Measurements from ENCODE around the gene GALNT8.

The GALNT8 gene

DNA sequence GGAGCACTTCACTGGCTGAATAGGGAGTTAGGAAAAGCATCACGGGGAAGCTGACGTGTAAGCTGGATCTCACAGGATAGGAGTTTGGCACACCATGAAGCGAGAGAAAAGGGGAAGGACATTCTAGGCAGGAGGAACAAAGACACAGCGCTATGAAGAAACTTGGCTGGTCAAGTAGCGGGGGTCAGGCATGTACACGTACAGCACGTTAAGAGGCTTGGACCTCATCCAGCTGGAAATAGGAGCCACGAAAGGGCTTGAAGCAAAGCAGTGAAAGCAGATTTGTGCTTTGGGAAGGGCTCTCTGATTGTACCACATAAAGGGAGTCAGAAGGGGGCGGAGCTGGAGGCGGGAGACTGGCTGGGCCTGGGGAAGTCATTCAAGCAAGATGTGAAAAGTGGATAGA is 19.6 kb upstream of the GALNT8 start:
- no peak overlapping the region for H4K5ac ChIP-seq (ENCODE audit: low read length)
- no peak overlapping the region for H2BK120ac ChIP-seq (ENCODE audit: low read depth, low read length)
- H3K9ac ChIP-seq (ENCODE audit: low read length) = no peak overlapping the region
- no peak overlapping the region for H3K4ac ChIP-seq (ENCODE audit: low read depth, low read length)
- H3K23ac ChIP-seq (ENCODE audit: low read length) = no peak overlapping the region
- H3K18ac ChIP-seq (ENCODE audit: low read length) = no peak overlapping the region
- no peak overlapping the region for H4K8ac ChIP-seq (ENCODE audit: low read depth, low read length)
- no peak overlapping the region for H3K4me2 ChIP-seq (ENCODE audit: low read length)
- no peaks in the 10 kb centered on the region for H3K27me3 ChIP-seq (ENCODE audit: insufficient read depth, low read length, poor library complexity)
- no peak overlapping the region for H2BK5ac ChIP-seq (ENCODE audit: low read length)
- DNase-seq = no peak
- no peaks in the 10 kb centered on the region for H3K79me2 ChIP-seq (ENCODE audit: control insufficient read depth, insufficient read depth, low read length)
- H3K79me1 ChIP-seq (ENCODE audit: low read length) = no peaks in the 10 kb centered on the region
- H3K56ac ChIP-seq (ENCODE audit: low read length) = no peak overlapping the region
- WGBS (ENCODE audit: extremely low coverage, insufficient coverage, low lambda C conversion rate) = no CpG with 5 or more reads among the region's 10 CpGs
- no peaks in the 10 kb centered on the region for H3K36me3 ChIP-seq (ENCODE audit: control insufficient read depth, insufficient read depth, low read length)
- no peak overlapping the region for H3K27ac ChIP-seq (ENCODE audit: low read depth, low read length)
- no peak overlapping the region for H2AK5ac ChIP-seq (ENCODE audit: low read length)
- H3K4me3 ChIP-seq (ENCODE audit: low read length) = no peak overlapping the region
- H3K4me1 ChIP-seq (ENCODE audit: control insufficient read depth, low read depth, low read length) = no peaks in the 10 kb centered on the region
- no peak overlapping the region for H2BK15ac ChIP-seq (replicated peaks; ENCODE audit: low read depth)

DNA sequence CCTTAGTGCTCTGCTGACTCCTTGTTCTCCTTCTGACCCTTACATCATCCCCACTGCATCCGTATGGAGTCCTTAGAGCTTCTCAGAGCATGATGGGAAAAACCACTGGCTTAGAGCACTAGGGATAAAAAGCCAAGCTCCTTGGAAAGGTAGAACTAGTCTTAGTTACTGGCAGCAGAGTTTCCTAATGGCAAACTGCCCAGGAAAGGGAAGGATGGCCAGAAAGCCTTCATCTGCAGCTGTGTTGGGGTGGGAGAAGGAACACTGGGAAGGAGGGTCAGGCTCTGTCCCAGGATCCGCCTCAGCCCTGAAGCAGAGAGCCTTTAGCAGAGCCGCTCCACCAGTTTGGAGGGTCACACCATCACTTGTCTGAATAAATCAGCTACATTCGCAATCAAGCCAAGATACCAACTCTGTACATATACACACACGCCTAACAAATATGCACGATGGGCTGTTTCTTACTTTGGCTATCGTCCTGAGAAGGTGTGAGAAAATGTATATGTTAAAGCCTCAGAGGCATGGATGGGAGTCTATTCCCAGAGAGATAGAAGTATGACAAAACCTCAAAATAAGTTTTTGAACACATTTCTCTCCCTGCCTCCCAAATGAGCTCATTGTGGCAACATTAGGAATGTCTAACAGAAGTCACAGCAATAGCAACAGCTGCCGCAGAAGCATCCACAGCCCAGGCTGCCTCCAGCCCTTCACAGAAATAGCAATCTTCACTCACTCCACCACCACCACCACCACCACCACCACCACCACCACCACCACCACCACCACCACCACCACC is 18.6 kb upstream of the GALNT8 start:
- H3K4me3 ChIP-seq (ENCODE audit: low read length) = no peak overlapping the region
- H2AK5ac ChIP-seq (ENCODE audit: low read length) = no peak overlapping the region
- no peak overlapping the region for H3K18ac ChIP-seq (ENCODE audit: low read length)
- H3K23ac ChIP-seq (ENCODE audit: low read length) = no peak overlapping the region
- WGBS (ENCODE audit: extremely low coverage, insufficient coverage, low lambda C conversion rate) = no CpG with 5 or more reads among the region's 8 CpGs
- no peak overlapping the region for H2BK15ac ChIP-seq (replicated peaks; ENCODE audit: low read depth)
- no peak overlapping the region for H4K8ac ChIP-seq (ENCODE audit: low read depth, low read length)
- H3K36me3 ChIP-seq (ENCODE audit: control insufficient read depth, insufficient read depth, low read length) = no peaks in the 10 kb centered on the region
- no peak overlapping the region for H3K4me2 ChIP-seq (ENCODE audit: low read length)
- no peaks in the 10 kb centered on the region for H3K27me3 ChIP-seq (ENCODE audit: insufficient read depth, low read length, poor library complexity)
- no peak overlapping the region for H4K5ac ChIP-seq (ENCODE audit: low read length)
- no peak for DNase-seq
- no peak overlapping the region for H3K27ac ChIP-seq (ENCODE audit: low read depth, low read length)
- H3K56ac ChIP-seq (ENCODE audit: low read length) = no peak overlapping the region
- H2BK120ac ChIP-seq (ENCODE audit: low read depth, low read length) = no peak overlapping the region
- no peaks in the 10 kb centered on the region for H3K79me2 ChIP-seq (ENCODE audit: control insufficient read depth, insufficient read depth, low read length)
- H2BK5ac ChIP-seq (ENCODE audit: low read length) = no peak overlapping the region
- H3K4me1 ChIP-seq (ENCODE audit: control insufficient read depth, low read depth, low read length) = no peaks in the 10 kb centered on the region
- H3K4ac ChIP-seq (ENCODE audit: low read depth, low read length) = no peak overlapping the region
- no peaks in the 10 kb centered on the region for H3K79me1 ChIP-seq (ENCODE audit: low read length)
- no peak overlapping the region for H3K9ac ChIP-seq (ENCODE audit: low read length)

DNA sequence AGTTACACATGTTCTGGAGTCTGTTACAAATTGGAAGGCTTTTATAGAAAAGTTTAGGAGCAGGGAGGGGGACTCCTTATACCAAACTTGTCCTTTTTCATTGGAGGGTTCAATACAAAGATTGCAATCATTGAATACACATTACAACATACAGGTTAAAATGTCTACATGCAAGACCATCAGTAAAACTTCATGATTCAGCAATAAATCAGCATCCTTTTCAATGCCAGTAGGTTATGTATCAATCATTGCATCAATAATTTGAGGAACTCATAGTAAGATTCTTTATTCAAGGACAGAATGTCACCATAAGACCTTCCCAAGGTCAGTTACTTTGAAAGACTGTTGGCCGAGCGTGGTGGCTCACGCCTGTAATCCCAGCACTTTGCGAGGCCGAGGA is 16.5 kb upstream of the GALNT8 start:
- no peak overlapping the region for H2BK120ac ChIP-seq (ENCODE audit: low read depth, low read length)
- no peak overlapping the region for H3K9ac ChIP-seq (ENCODE audit: low read length)
- no peak overlapping the region for H3K4me2 ChIP-seq (ENCODE audit: low read length)
- no peak overlapping the region for H2BK15ac ChIP-seq (replicated peaks; ENCODE audit: low read depth)
- H3K79me2 ChIP-seq (ENCODE audit: control insufficient read depth, insufficient read depth, low read length) = no peaks in the 10 kb centered on the region
- H3K36me3 ChIP-seq (ENCODE audit: control insufficient read depth, insufficient read depth, low read length) = no peaks in the 10 kb centered on the region
- H3K4ac ChIP-seq (ENCODE audit: low read depth, low read length) = no peak overlapping the region
- no peak overlapping the region for H3K4me3 ChIP-seq (ENCODE audit: low read length)
- no peak overlapping the region for H3K27ac ChIP-seq (ENCODE audit: low read depth, low read length)
- H3K56ac ChIP-seq (ENCODE audit: low read length) = no peak overlapping the region
- no peak overlapping the region for H3K18ac ChIP-seq (ENCODE audit: low read length)
- DNase-seq = no peak
- H3K4me1 ChIP-seq (ENCODE audit: control insufficient read depth, low read depth, low read length) = no peaks in the 10 kb centered on the region
- no peak overlapping the region for H4K5ac ChIP-seq (ENCODE audit: low read length)
- no peaks in the 10 kb centered on the region for H3K27me3 ChIP-seq (ENCODE audit: insufficient read depth, low read length, poor library complexity)
- no peak overlapping the region for H4K8ac ChIP-seq (ENCODE audit: low read depth, low read length)
- no CpG with 5 or more reads among the region's 5 CpGs for WGBS (ENCODE audit: extremely low coverage, insufficient coverage, low lambda C conversion rate)
- no peaks in the 10 kb centered on the region for H3K79me1 ChIP-seq (ENCODE audit: low read length)
- H3K23ac ChIP-seq (ENCODE audit: low read length) = no peak overlapping the region
- no peak overlapping the region for H2BK5ac ChIP-seq (ENCODE audit: low read length)
- no peak overlapping the region for H2AK5ac ChIP-seq (ENCODE audit: low read length)

DNA sequence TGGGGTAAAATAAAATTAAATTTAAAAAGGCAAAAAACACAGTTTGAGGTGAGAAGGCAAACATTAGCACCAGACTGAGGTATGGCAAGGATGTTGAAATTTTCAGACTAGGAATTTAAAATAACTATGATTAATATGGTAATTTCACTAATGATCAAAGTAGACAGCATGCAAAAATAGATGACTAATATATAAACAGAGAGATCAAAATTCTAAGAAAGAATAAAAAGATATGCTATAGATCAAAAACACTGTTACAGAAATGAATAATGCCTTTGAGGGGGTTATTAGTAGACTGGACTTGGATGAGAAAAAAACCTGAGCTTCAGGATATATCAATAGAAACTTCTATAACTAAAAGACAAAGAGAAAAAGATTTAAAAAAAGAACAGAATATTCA is 14.4 kb upstream of the GALNT8 start:
- no peak overlapping the region for H2BK5ac ChIP-seq (ENCODE audit: low read length)
- no peak overlapping the region for H4K8ac ChIP-seq (ENCODE audit: low read depth, low read length)
- no peak overlapping the region for H3K4me2 ChIP-seq (ENCODE audit: low read length)
- H3K4me3 ChIP-seq (ENCODE audit: low read length) = no peak overlapping the region
- H3K23ac ChIP-seq (ENCODE audit: low read length) = no peak overlapping the region
- H3K27me3 ChIP-seq (ENCODE audit: insufficient read depth, low read length, poor library complexity) = no peaks in the 10 kb centered on the region
- H3K18ac ChIP-seq (ENCODE audit: low read length) = no peak overlapping the region
- H2BK120ac ChIP-seq (ENCODE audit: low read depth, low read length) = no peak overlapping the region
- H3K4ac ChIP-seq (ENCODE audit: low read depth, low read length) = no peak overlapping the region
- no peak overlapping the region for H2AK5ac ChIP-seq (ENCODE audit: low read length)
- H3K27ac ChIP-seq (ENCODE audit: low read depth, low read length) = no peak overlapping the region
- H3K36me3 ChIP-seq (ENCODE audit: control insufficient read depth, insufficient read depth, low read length) = no peaks in the 10 kb centered on the region
- no peak overlapping the region for H3K9ac ChIP-seq (ENCODE audit: low read length)
- no peak for DNase-seq
- no peaks in the 10 kb centered on the region for H3K79me1 ChIP-seq (ENCODE audit: low read length)
- H3K4me1 ChIP-seq (ENCODE audit: control insufficient read depth, low read depth, low read length) = no peaks in the 10 kb centered on the region
- H4K5ac ChIP-seq (ENCODE audit: low read length) = no peak overlapping the region
- H3K56ac ChIP-seq (ENCODE audit: low read length) = no peak overlapping the region
- H3K79me2 ChIP-seq (ENCODE audit: control insufficient read depth, insufficient read depth, low read length) = no peaks in the 10 kb centered on the region
- no peak overlapping the region for H2BK15ac ChIP-seq (replicated peaks; ENCODE audit: low read depth)

DNA sequence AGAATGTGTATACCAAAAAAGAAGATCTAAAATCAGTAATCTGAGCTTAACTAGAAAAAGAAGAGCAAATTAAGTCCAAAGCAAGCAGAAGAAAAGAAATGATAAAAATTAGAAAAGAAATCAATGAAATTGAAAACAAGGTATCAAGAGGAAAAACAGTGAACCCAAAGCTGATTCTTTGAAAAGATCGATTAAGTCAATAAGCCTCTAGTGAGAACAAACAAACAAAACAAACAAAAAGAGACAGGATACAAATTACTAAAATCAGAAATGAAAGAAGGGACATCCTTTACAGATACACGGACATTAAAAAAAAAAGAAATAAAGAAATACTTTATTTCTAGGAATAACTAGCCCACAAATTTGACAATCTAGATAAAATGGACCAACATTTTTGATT is 12.9 kb upstream of the GALNT8 start:
- Histone ChIP-seq H2BK5ac (ENCODE audit: low read length) (no peak overlapping the region), H3K18ac (ENCODE audit: low read length) (no peak overlapping the region), H3K4me3 (ENCODE audit: low read length) (no peak overlapping the region), H3K23ac (ENCODE audit: low read length) (no peak overlapping the region), H4K8ac (ENCODE audit: low read depth, low read length) (no peak overlapping the region), H3K4ac (ENCODE audit: low read depth, low read length) (no peak overlapping the region), H3K56ac (ENCODE audit: low read length) (no peak overlapping the region), H4K5ac (ENCODE audit: low read length) (no peak overlapping the region), H3K9ac (ENCODE audit: low read length) (no peak overlapping the region), H3K27me3 (ENCODE audit: insufficient read depth, low read length, poor library complexity) (no peaks in the 10 kb centered on the region), H3K4me2 (ENCODE audit: low read length) (no peak overlapping the region), H3K4me1 (ENCODE audit: control insufficient read depth, low read depth, low read length) (no peaks in the 10 kb centered on the region), H2AK5ac (ENCODE audit: low read length) (no peak overlapping the region), H3K79me2 (ENCODE audit: control insufficient read depth, insufficient read depth, low read length) (no peaks in the 10 kb centered on the region), H3K79me1 (ENCODE audit: low read length) (no peaks in the 10 kb centered on the region), H3K36me3 (ENCODE audit: control insufficient read depth, insufficient read depth, low read length) (no peaks in the 10 kb centered on the region), H3K27ac (ENCODE audit: low read depth, low read length) (no peak overlapping the region), H2BK15ac (replicated peaks; ENCODE audit: low read depth) (no peak overlapping the region), H2BK120ac (ENCODE audit: low read depth, low read length) (no peak overlapping the region)
- DNase-seq = no peak
- WGBS (ENCODE audit: extremely low coverage, insufficient coverage, low lambda C conversion rate) = no CpG with 5 or more reads among the region's 2 CpGs

DNA sequence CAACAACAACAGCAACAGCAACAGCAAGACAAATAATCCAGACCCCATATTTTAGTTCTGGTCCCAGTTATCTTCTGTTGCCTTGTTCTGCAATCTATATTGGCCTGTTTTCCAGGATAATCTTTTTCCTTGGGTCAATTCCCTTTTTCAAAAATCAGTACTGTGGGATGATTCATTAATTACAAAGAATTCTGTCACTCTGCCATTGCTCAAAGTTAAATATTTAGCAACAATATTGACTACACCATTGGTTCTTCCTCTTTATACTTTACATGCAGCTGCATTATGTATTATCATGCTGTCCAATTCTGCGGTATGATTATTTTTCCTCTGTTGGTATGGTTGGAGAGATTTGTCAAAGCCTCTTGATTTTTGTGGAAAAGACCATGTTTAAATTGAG is 10.1 kb upstream of the GALNT8 start:
- Histone ChIP-seq H3K18ac (ENCODE audit: low read length) (no peak overlapping the region), H3K79me2 (ENCODE audit: control insufficient read depth, insufficient read depth, low read length) (no peaks in the 10 kb centered on the region), H3K4ac (ENCODE audit: low read depth, low read length) (no peak overlapping the region), H3K27me3 (ENCODE audit: insufficient read depth, low read length, poor library complexity) (no peaks in the 10 kb centered on the region), H4K5ac (ENCODE audit: low read length) (no peak overlapping the region), H2BK15ac (replicated peaks; ENCODE audit: low read depth) (no peak overlapping the region), H3K4me3 (ENCODE audit: low read length) (no peak overlapping the region), H2AK5ac (ENCODE audit: low read length) (no peak overlapping the region), H3K36me3 (ENCODE audit: control insufficient read depth, insufficient read depth, low read length) (no peaks in the 10 kb centered on the region), H3K9ac (ENCODE audit: low read length) (no peak overlapping the region), H3K56ac (ENCODE audit: low read length) (no peak overlapping the region), H3K4me2 (ENCODE audit: low read length) (no peak overlapping the region), H4K8ac (ENCODE audit: low read depth, low read length) (no peak overlapping the region), H2BK120ac (ENCODE audit: low read depth, low read length) (no peak overlapping the region), H3K4me1 (ENCODE audit: control insufficient read depth, low read depth, low read length) (no peaks in the 10 kb centered on the region), H2BK5ac (ENCODE audit: low read length) (no peak overlapping the region), H3K23ac (ENCODE audit: low read length) (no peak overlapping the region), H3K79me1 (ENCODE audit: low read length) (no peaks in the 10 kb centered on the region), H3K27ac (ENCODE audit: low read depth, low read length) (no peak overlapping the region)
- no CpG with 5 or more reads among the region's 1 CpG for WGBS (ENCODE audit: extremely low coverage, insufficient coverage, low lambda C conversion rate)
- no peak for DNase-seq

All from mesendoderm (in vitro differentiated cells).